Colonic mucosa (tissue), 4 donors: ENCODE measurements around the gene TDRD9. TPM values are rescaled to one million over a fixed set of nuclear protein-coding genes. Genes with fewer than 3 reads are reported as not detected.

Experiments
- DNase-seq: peaks from one replicate; pipeline ENCODE4 v3.0.0-alpha.2; 2020
- H3K27ac ChIP-seq: fragments of 200-600 bp; one replicate; pipeline ENCODE4 v1.8.0; 2021
- H3K27me3 ChIP-seq: fragments of 200-600 bp; one replicate; pipeline ENCODE4 v1.8.0; 2021
- H3K36me3 ChIP-seq: fragments of 200-600 bp; one replicate; pipeline ENCODE4 v1.8.0; 2021
- H3K4me1 ChIP-seq: fragments of 200-600 bp; one replicate; pipeline ENCODE4 v1.8.0; 2021; ENCODE audit warnings: mild to moderate bottlenecking
- H3K4me3 ChIP-seq: fragments of 200-600 bp; one replicate; pipeline ENCODE4 v1.8.0; 2021
- H3K9ac ChIP-seq, 2 donors: one replicate each; pipeline ENCODE4 v1.7.0; 2013; ENCODE audit warnings: control low read depth in 2 of 2, low read depth in 2 of 2, low read length in 2 of 2
- H3K9me3 ChIP-seq: fragments of 200-600 bp; one replicate; pipeline ENCODE4 v1.8.0; 2021
- CTCF ChIP-seq: fragments of 200-600 bp; IDR thresholded peaks from one replicate; pipeline ENCODE4 v1.8.0; 2022; ENCODE audit warnings: antibody characterized with exemption, mild to moderate bottlenecking
- intact Hi-C: fragments of 100-400 bp; cut with DNase I; formaldehyde crosslinking; loops from one replicate; pipeline ENCODE4 v1.14.1; 2022
- total RNA-seq, 2 donors: library from RNA; stranded (reverse); fragmentation: NEBNext Ultra II Directional in 1 of 2; extraction: Animal tissue kit (Norgen Biotek cat#: 25700) in 1 of 2; gene quantifications; one replicate each; pipeline ENCODE4 v1.2.1, GENCODE V29; 2021
- donor health status: healthy.
- donor health status: DM: no; HTN: no; CAD: no.
- donor health status: DM: no; HTN: no; CAD: no.

TDRD9 gene
- total RNA-seq, 2 donors from 2014 or later, result 0.44 to 1.1 TPM

GRCh38 chr14:104090071-104090748, 162.0 kb downstream of the TDRD9 start:
- peaks cover 7% of the 10 kb centered on the region for H3K27me3 ChIP-seq
- H3K36me3 ChIP-seq, result no peaks in the 10 kb centered on the region
- intact Hi-C loops, result loop anchor here (10.0 kb wide), 1 partner anchor 475 kb away; no protein-coding TSS in a partner anchor
- H3K9me3 ChIP-seq, result no peaks in the 10 kb centered on the region
- no peak overlapping the region for H3K4me3 ChIP-seq
- no peak overlapping the region for H3K27ac ChIP-seq
- peak; percentile 15 for DNase-seq
- H3K4me1 ChIP-seq, result peaks cover 21% of the 10 kb centered on the region
- TF ChIP-seq CTCF, result no peak
- H3K9ac ChIP-seq, result no peak overlapping the region

- intact Hi-C loops, result loop anchor here (10.0 kb wide), 1 partner anchor 474 kb away; no protein-coding TSS in a partner anchor
- Histone ChIP-seq H3K27ac (no peak overlapping the region), H3K4me3 (no peak overlapping the region), H3K27me3 (peaks cover 2% of the 10 kb centered on the region), H3K4me1 (peaks cover 17% of the 10 kb centered on the region), H3K9me3 (no peaks in the 10 kb centered on the region), H3K9ac (no peak overlapping the region), H3K36me3 (no peaks in the 10 kb centered on the region)
- DNase-seq, result peak; percentile 18
- TF ChIP-seq CTCF, result no peak
Measured at GRCh38 chr14:104091061-104091926, 163.0 kb downstream of the TDRD9 start.

DNA sequence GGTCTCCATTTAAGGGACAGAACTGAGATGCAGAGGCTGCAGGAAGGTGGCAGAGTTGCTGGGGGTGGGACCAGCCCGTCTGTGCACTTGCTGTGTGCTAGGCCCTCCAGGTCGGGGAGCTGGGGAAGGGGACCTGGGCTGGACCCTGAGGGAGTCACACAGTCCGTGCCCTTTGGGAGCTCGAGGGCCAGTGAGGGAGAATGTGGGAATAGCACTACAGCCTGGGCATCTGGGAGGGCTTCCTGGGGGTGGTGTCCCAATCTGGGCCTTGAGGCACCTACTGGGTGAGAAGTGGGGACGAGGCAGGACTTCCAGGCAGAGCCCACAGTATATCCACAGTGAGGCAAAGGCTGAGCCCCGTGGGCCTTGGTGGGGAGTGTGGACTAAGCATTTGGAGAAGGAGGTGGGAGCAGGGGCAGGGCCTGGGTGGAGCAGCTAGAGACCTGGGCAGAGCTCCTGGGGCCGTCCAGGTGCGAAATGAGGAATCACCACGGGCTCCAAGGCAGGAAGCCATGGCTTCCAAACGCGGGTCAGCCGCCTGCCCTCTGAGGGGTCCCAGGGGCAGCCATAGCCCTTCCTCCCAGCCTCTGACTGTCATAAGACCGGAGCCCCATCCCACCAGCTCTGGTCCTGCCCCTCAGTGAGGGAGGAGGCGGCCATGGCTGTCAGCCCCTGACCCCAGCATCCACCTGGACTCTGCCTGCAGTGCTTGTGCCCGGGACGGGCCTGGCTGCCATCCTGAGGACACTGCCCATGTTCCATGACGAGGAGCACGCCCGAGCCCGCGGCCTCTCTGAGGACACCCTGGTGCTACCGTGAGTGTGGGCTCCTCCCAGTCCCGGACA, 163.9 kb downstream of the TDRD9 start:
- no peak for TF ChIP-seq CTCF
- Histone ChIP-seq H3K27me3 (no peaks in the 10 kb centered on the region), H3K9ac (no peak overlapping the region), H3K36me3 (no peaks in the 10 kb centered on the region), H3K4me3 (no peak overlapping the region), H3K9me3 (no peaks in the 10 kb centered on the region), H3K27ac (no peak overlapping the region), H3K4me1 (peaks cover 8% of the 10 kb centered on the region)
- DNase-seq, result peak; percentile 20
- intact Hi-C loops, result loop anchor here (10.0 kb wide), 1 partner anchor 473 kb away; no protein-coding TSS in a partner anchor

- Histone ChIP-seq H3K9me3 (no peaks in the 10 kb centered on the region), H3K9ac (no peak overlapping the region), H3K4me3 (no peak overlapping the region), H3K36me3 (no peaks in the 10 kb centered on the region), H3K4me1 (peaks cover under 1% of the 10 kb centered on the region), H3K27ac (no peak overlapping the region), H3K27me3 (no peaks in the 10 kb centered on the region)
- no peak for TF ChIP-seq CTCF
- intact Hi-C loops, result loop anchor here (10.0 kb wide), 1 partner anchor 472 kb away; no protein-coding TSS in a partner anchor
- peak; percentile 18 for DNase-seq
Measured at GRCh38 chr14:104092931-104093365, 164.7 kb downstream of the TDRD9 start.
